ENCODE results near the gene ANKRD52. TPM values are rescaled to one million over a fixed set of nuclear protein-coding genes. Genes with fewer than 3 reads are reported as not detected.
A peak's percentile ranks its signal among the peaks of the same experiment; 100 is the strongest.
"Not testable (repeated sequence)": the region's sequence is repeated elsewhere in the genome, so short reads cannot be mapped to it uniquely, and the experiment has no call there.

Gene ANKRD52
- total RNA-seq, 1 donor from 2014 or later = 68.0 TPM

GRCh38 chr12:56204275-56204674 lies 53.9 kb downstream of the ANKRD52 start:
- Mint-ChIP-seq H3K27ac (ENCODE audit: unreplicated experiment) (no peak overlapping the region), H3K9me3 (no peaks in the 10 kb centered on the region), H3K27me3 (ENCODE audit: low read depth) (no peaks in the 10 kb centered on the region), H3K36me3 (ENCODE audit: low read depth) (peaks cover 11% of the 10 kb centered on the region), H3K4me3 (no peak overlapping the region), H3K4me1 (peaks cover 4% of the 10 kb centered on the region)
- TF ChIP-seq, protein P1, sequence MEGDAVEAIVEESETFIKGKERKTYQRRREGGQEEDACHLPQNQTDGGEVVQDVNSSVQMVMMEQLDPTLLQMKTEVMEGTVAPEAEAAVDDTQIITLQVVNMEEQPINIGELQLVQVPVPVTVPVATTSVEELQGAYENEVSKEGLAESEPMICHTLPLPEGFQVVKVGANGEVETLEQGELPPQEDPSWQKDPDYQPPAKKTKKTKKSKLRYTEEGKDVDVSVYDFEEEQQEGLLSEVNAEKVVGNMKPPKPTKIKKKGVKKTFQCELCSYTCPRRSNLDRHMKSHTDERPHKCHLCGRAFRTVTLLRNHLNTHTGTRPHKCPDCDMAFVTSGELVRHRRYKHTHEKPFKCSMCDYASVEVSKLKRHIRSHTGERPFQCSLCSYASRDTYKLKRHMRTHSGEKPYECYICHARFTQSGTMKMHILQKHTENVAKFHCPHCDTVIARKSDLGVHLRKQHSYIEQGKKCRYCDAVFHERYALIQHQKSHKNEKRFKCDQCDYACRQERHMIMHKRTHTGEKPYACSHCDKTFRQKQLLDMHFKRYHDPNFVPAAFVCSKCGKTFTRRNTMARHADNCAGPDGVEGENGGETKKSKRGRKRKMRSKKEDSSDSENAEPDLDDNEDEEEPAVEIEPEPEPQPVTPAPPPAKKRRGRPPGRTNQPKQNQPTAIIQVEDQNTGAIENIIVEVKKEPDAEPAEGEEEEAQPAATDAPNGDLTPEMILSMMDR (conservative IDR thresholded peaks at IDR 0.05) = no peak
- DNase-seq (ENCODE audit: low read depth, low spot score) = no peak

GRCh38 chr12:56202838-56203237 lies 55.3 kb downstream of the ANKRD52 start:
- H3K9me3 Mint-ChIP-seq = no peaks in the 10 kb centered on the region
- H3K27me3 Mint-ChIP-seq (ENCODE audit: low read depth) = no peaks in the 10 kb centered on the region
- peaks cover 11% of the 10 kb centered on the region for H3K36me3 Mint-ChIP-seq (ENCODE audit: low read depth)
- no peak for DNase-seq (ENCODE audit: low read depth, low spot score)
- H3K4me3 Mint-ChIP-seq = no peak overlapping the region
- TF ChIP-seq, protein P1 (conservative IDR thresholded peaks at IDR 0.05) = no peak
- H3K27ac Mint-ChIP-seq (ENCODE audit: unreplicated experiment) = no peak overlapping the region
- peaks cover 4% of the 10 kb centered on the region for H3K4me1 Mint-ChIP-seq

- H3K4me3 Mint-ChIP-seq = no peak overlapping the region
- TF ChIP-seq, protein P1 (conservative IDR thresholded peaks at IDR 0.05) = no peak
- H3K4me1 Mint-ChIP-seq = peaks cover 4% of the 10 kb centered on the region
Measured at GRCh38 chr12:56202366-56202765, 55.8 kb downstream of the ANKRD52 start.

DNA sequence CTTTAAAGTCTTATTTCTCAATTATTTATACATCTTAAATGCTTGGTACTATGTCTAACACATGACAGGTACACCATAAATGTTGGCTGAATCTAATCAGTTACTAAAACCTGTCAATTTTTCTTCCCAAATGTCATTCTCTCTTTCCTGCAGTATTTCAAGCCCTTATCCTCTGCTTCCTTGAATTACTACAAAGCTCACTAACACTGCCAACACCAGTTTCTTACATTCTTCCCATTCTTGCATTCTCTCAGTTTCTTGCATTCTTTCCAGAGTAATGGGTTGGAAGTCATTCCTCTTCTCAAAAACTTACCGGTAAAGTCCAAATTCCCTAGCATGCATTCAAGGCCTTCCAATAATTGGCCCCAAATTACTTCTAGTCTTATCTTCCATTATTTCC lies 59.3 kb downstream of the ANKRD52 start:
- Mint-ChIP-seq H3K4me1 (peaks cover 4% of the 10 kb centered on the region), H3K27ac (ENCODE audit: unreplicated experiment) (no peak overlapping the region), H3K36me3 (ENCODE audit: low read depth) (peaks cover 3% of the 10 kb centered on the region), H3K4me3 (no peak overlapping the region), H3K9me3 (no peaks in the 10 kb centered on the region), H3K27me3 (ENCODE audit: low read depth) (no peaks in the 10 kb centered on the region)
- DNase-seq (ENCODE audit: low read depth, low spot score) = no peak
- TF ChIP-seq, protein P1 (conservative IDR thresholded peaks at IDR 0.05) = no peak

More at GRCh38 chr12:56202366-56202765, 55.8 kb downstream of the ANKRD52 start:
- Mint-ChIP-seq H3K36me3 (ENCODE audit: low read depth) (peaks cover 7% of the 10 kb centered on the region), H3K27ac (ENCODE audit: unreplicated experiment) (no peak overlapping the region), H3K9me3 (no peaks in the 10 kb centered on the region), H3K27me3 (ENCODE audit: low read depth) (no peaks in the 10 kb centered on the region)
- DNase-seq (ENCODE audit: low read depth, low spot score) = no peak

GRCh38 chr12:56197921-56198635 lies 60.1 kb downstream of the ANKRD52 start:
- TF ChIP-seq, protein P1 (conservative IDR thresholded peaks at IDR 0.05) = no peak
- Mint-ChIP-seq H3K9me3 (no peaks in the 10 kb centered on the region), H3K4me3 (no peak overlapping the region), H3K27ac (ENCODE audit: unreplicated experiment) (peak overlapping the region; percentile 35), H3K36me3 (ENCODE audit: low read depth) (peaks cover 8% of the 10 kb centered on the region), H3K4me1 (peaks cover 9% of the 10 kb centered on the region), H3K27me3 (ENCODE audit: low read depth) (no peaks in the 10 kb centered on the region)
- no peak for DNase-seq (ENCODE audit: low read depth, low spot score)

- H3K27ac Mint-ChIP-seq (ENCODE audit: unreplicated experiment); H3K4me1 Mint-ChIP-seq; DNase-seq (ENCODE audit: low read depth, low spot score); H3K9me3 Mint-ChIP-seq; H3K27me3 Mint-ChIP-seq (ENCODE audit: low read depth); H3K4me3 Mint-ChIP-seq; H3K36me3 Mint-ChIP-seq (ENCODE audit: low read depth): not testable (repeated sequence)
Measured at GRCh38 chr12:56196818-56197550, 61.2 kb downstream of the ANKRD52 start.
